GM10248 (cell line): Measurements from ENCODE around the gene C10orf90.

Source experiments
- CTCF ChIA-PET: fragments of 300-600 bp; sonication (Branson Sonifier 250); formaldehyde crosslinking; extraction: SDS; loops from one replicate; lab custom pipeline; 2021; ENCODE audit warnings: antibody characterized with exemption; lab: Yijun Ruan, JAX
- POLR2A ChIA-PET: fragments of 350-650 bp; sonication (Branson Sonifier 250); formaldehyde crosslinking; extraction: SDS; loops from one replicate; lab custom pipeline; 2020; ENCODE audit warnings: antibody characterized with exemption; lab: Yijun Ruan, JAX
- DNase-seq: peaks from one replicate; pipeline ENCODE4 v3.0.0; 2012; ENCODE audit errors: extremely low spot score
- TF ChIP-seq, protein P1 (sequence below): IDR thresholded peaks from 2 replicates; pipeline ENCODE4 v1.5.1; 2012; ENCODE audit warnings: mild to moderate bottlenecking, low read depth; ENCODE audit errors: extremely low read depth, missing control alignments, control extremely low read depth

Gene C10orf90

GRCh38 chr10:126417220-126417825 lies 253.2 kb downstream of the C10orf90 start:
- DNase-seq = no peak
- ChIA-PET POLR2A (no interaction called here), CTCF (interaction anchor here (1.5 kb wide), 1 partner anchor 8 kb away, joined by 3 read pairs; no protein-coding TSS in a partner anchor)
- TF ChIP-seq, protein P1, sequence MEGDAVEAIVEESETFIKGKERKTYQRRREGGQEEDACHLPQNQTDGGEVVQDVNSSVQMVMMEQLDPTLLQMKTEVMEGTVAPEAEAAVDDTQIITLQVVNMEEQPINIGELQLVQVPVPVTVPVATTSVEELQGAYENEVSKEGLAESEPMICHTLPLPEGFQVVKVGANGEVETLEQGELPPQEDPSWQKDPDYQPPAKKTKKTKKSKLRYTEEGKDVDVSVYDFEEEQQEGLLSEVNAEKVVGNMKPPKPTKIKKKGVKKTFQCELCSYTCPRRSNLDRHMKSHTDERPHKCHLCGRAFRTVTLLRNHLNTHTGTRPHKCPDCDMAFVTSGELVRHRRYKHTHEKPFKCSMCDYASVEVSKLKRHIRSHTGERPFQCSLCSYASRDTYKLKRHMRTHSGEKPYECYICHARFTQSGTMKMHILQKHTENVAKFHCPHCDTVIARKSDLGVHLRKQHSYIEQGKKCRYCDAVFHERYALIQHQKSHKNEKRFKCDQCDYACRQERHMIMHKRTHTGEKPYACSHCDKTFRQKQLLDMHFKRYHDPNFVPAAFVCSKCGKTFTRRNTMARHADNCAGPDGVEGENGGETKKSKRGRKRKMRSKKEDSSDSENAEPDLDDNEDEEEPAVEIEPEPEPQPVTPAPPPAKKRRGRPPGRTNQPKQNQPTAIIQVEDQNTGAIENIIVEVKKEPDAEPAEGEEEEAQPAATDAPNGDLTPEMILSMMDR = no peak

- TF ChIP-seq, protein P1 = no peak
- DNase-seq = no peak
- ChIA-PET CTCF (interaction anchor here (1.6 kb wide), 1 partner anchor 8 kb away, joined by 3 read pairs; no protein-coding TSS in a partner anchor), POLR2A (no interaction called here)
These were observed 260.7 kb downstream of the C10orf90 start for GRCh38 chr10:126409821-126410220.

DNA sequence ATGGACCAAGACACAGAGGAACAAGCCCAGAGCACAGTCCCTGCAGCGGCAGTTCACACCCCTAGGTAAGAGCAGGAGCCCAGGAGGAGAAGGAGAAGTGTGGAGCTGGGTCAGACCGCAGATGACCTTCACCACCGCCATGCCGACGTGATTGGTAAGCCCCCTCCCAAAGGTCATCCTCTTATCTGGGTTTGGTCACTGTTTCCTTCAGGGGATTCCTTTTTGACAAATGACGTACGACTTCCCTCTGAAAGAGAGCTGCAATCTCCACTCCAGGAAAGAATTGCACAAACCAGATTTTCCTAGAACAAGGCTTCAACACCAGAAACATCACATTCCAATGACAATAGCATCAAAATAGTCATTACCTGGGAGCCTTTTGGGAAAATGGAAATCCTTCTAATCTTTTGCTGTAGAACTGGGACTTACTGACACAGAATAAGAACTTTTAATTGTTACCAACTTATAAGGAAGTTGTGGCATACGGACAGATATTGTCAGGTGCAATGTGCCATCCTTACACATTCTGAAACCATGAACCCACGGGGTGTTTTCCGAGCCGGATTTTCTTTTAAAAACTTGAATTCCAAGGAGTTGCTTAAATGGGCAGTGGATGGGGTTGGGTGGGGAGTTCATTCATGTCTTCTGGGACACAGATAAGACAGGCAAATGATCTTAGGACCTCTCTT lies 261.4 kb downstream of the C10orf90 start:
- POLR2A ChIA-PET = interaction anchor here (0.6 kb wide), 1 partner anchor 71 kb away, joined by 4 read pairs; no protein-coding TSS in a partner anchor
- CTCF ChIA-PET = interaction anchor here (0.9 to 1.6 kb wide), 2 partner anchors 9 to 29 kb away, joined by 3 to 4 read pairs; no protein-coding TSS in a partner anchor
- TF ChIP-seq, protein P1 = no peak
- DNase-seq = no peak

DNA sequence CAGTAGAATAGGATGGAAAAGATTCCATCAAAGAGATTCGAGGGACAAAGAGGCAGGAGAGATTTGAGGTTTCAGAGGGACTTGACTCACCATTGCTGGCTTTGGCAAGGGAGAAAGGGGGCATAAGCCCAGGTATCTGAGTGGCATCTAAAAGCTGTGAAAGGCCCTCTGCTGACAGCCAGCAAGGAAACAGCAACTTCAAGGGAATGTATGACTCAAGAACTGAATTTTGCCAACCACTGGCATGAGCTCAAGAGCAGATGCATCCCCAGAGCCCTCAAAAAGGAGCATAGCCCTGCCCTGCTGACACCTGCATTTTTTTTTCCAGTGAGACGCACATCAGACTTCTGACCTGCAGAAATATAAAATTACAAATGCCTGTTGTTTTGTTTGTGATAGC lies 262.7 kb downstream of the C10orf90 start:
- DNase-seq = no peak
- TF ChIP-seq, protein P1 = no peak
- CTCF ChIA-PET = interaction anchor here (0.9 kb wide), 2 partner anchors 30 to 47 kb away, joined by 3 to 4 read pairs; no protein-coding TSS in a partner anchor
- POLR2A ChIA-PET = no interaction called here

- TF ChIP-seq, protein P1 = no peak
- POLR2A ChIA-PET = no interaction called here
- no peak for DNase-seq
- CTCF ChIA-PET = no interaction called here
These were observed 265.2 kb downstream of the C10orf90 start for GRCh38 chr10:126405239-126405775.
